ENCODE results near the gene PEF1.

Gene PEF1

DNA sequence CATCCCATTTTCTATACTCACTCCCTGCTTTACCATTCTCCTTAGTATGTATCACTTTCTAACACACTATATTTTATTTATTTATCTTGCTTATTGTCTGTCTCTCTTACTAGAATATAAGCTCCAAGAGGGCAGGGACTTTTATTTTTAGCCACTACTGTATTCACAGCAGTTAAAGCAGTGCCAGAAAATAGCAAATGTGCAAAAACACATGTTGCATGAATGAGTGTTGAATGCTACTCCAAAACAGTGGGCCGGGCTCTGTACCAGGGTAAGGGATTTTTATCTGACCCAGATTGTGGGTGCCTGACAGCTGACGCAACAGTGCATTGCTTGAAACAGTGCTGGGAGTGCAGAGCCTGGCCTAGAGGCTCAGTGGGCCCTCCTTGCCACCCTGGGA, 34.4 kb upstream of the PEF1 start:
- no peak overlapping the region for H3K4me3 ChIP-seq (ENCODE audit: low read depth, low read length)
- no peak for DNase-seq (ENCODE audit: low read depth)
- TF ChIP-seq, protein P1, sequence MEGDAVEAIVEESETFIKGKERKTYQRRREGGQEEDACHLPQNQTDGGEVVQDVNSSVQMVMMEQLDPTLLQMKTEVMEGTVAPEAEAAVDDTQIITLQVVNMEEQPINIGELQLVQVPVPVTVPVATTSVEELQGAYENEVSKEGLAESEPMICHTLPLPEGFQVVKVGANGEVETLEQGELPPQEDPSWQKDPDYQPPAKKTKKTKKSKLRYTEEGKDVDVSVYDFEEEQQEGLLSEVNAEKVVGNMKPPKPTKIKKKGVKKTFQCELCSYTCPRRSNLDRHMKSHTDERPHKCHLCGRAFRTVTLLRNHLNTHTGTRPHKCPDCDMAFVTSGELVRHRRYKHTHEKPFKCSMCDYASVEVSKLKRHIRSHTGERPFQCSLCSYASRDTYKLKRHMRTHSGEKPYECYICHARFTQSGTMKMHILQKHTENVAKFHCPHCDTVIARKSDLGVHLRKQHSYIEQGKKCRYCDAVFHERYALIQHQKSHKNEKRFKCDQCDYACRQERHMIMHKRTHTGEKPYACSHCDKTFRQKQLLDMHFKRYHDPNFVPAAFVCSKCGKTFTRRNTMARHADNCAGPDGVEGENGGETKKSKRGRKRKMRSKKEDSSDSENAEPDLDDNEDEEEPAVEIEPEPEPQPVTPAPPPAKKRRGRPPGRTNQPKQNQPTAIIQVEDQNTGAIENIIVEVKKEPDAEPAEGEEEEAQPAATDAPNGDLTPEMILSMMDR (conservative IDR thresholded peaks at IDR 0.05; ENCODE audit: low read depth, low read length): no peak

DNA sequence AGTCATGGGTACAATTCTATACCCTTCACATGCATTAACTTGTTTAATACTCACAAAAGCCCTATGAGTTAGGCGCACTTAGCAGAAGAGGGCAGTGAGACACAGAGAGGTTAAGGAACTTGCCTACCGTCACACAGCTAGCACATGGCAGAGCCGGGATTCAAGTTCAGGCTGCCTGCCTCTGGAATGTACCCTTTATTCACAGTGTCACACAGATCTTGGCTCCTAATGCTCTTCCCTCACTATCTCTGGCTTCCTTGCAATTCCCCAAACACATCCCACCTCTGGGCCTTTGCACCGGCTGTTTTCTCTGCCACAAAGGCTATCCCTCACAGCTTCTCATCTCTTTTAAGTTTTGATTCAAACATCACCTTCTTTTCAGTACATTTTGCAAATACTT, 34.0 kb upstream of the PEF1 start:
- DNase-seq (ENCODE audit: low read depth): no peak
- H3K4me3 ChIP-seq (ENCODE audit: low read depth, low read length): no peak overlapping the region
- TF ChIP-seq, protein P1 (conservative IDR thresholded peaks at IDR 0.05; ENCODE audit: low read depth, low read length): no peak

DNA sequence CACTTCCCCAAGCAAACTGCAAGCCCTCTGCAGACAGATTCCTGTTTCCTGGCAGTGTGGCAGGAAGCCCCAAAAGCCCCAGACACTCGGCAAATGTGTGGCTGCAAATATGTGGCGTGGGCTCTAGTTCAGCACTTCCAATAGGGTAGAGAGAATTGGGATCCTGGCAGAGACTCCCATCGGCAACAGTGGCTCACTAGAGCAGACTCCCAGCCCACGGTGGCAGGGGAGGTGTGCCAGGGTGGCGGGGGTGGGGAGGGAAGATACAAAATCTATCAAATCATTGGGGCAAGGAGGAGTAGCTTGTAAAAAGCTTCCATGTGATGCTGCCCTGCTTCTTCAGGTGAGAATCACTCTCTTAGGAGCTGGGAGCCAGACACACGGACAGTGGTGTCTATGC, 33.3 kb upstream of the PEF1 start:
- DNase-seq (ENCODE audit: low read depth): no peak
- no peak overlapping the region for H3K4me3 ChIP-seq (ENCODE audit: low read depth, low read length)
- TF ChIP-seq, protein P1 (conservative IDR thresholded peaks at IDR 0.05; ENCODE audit: low read depth, low read length): no peak

DNA sequence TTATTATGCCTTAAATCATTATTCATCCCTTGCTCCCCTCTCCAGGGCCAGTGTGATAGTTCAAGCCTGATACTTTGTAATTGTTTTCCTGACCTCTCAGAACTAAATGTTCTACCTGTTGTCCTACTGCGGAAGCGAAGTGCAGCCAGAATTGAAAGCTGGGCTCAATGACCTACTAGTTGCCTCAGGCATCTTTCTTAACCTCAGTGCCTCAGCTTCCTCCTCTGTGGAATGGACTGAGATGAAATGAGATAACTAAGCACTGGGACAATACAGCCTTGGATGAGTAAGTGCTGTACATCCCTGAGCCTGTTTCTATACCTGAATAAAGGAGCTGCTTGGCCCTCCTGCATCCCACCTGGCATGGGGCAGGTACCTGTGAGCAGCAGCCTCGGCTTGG, 32.7 kb upstream of the PEF1 start:
- no peak overlapping the region for H3K4me3 ChIP-seq (ENCODE audit: low read depth, low read length)
- TF ChIP-seq, protein P1 (conservative IDR thresholded peaks at IDR 0.05; ENCODE audit: low read depth, low read length): no peak
- DNase-seq (ENCODE audit: low read depth): no peak

DNA sequence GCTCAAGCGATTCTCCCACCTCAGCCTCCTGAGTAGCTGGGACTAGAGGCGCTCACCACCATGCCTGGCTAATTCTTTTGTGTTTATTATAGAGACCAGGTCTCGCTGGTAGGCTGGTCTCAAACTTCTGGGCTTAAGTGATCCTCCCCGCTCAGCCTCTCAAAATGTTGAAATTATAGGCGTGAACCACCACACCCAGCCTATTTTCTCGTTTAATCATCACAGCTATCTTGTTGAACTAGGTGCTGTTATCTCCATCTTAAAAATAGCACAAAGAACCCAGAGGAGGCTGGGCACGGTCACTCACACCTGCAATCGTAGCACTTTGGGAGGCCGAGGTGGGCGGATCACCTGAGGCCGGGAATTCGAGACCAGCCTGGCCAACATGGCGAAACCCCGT, 31.1 kb upstream of the PEF1 start:
- DNase-seq (ENCODE audit: low read depth): no peak
- TF ChIP-seq, protein P1 (conservative IDR thresholded peaks at IDR 0.05; ENCODE audit: low read depth, low read length): no peak

DNA sequence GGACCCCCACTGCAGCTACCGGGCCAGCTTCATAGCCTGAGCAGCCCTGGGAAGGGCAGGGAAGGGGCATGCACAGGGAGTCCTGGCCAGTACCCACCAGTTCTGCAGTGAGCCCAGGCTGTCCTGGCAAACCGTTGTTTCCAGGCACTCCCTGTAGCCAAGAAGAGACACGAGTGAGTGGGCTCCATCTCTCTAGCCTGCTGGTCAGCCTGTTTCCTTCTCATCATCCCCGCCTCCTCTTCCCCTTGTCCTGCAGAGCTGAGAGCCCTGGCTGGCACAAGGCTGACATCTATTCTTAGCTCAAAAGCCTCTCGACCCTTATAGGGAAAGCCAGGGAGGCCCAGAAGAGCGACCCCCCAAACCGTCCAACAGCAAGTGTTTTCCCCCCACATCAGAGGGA, 30.5 kb upstream of the PEF1 start:
- DNase-seq (ENCODE audit: low read depth): no peak
- TF ChIP-seq, protein P1 (conservative IDR thresholded peaks at IDR 0.05; ENCODE audit: low read depth, low read length): no peak
- no peak overlapping the region for H3K4me3 ChIP-seq (ENCODE audit: low read depth, low read length)

More for the DNA sequence above, 31.1 kb upstream of the PEF1 start:
- no peak overlapping the region for H3K4me3 ChIP-seq (ENCODE audit: low read depth, low read length)

DNA sequence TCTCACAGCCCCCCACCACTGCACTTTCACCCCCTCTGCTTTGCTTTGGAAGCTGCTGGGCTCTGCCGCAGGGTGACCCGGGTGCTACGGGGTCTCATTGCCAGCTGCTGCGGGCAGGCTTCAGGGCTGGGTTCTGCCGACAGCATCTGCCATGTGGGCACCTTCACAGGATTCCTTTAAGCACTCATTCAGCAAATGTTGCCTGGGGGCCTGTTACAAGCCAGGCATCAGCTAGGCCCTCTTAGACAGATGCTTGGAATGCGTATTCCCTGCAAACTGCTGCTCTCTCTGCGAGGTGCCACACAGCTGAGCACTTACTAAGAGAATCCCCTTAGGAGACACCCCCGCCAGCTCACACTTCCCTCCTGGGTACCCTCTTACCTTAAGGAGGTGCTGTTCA, 29.9 kb upstream of the PEF1 start:
- TF ChIP-seq, protein P1 (conservative IDR thresholded peaks at IDR 0.05; ENCODE audit: low read depth, low read length): no peak
- no peak overlapping the region for H3K4me3 ChIP-seq (ENCODE audit: low read depth, low read length)
- DNase-seq (ENCODE audit: low read depth): no peak

All from choroid plexus epithelial cell (primary cell).